Right atrium auricular region (tissue), 2 donors: ENCODE measurements around the gene SHANK2. TPM values are rescaled to one million over a fixed set of nuclear protein-coding genes. Genes with fewer than 3 reads are reported as not detected.

Source experiments
- DNase-seq: peaks from one replicate; pipeline ENCODE4 v3.0.0-alpha.2; 2019; ENCODE audit warnings: low spot score
- H3K27ac ChIP-seq, 2 donors: fragments of 200-600 bp; sonication (generic); 1 replicate in 1 of 2; 2 replicates in 1 of 2; pipeline ENCODE4 v1.5.1; 2016 to 2019
- H3K27me3 ChIP-seq, 2 donors: fragments of 200-600 bp; sonication (generic); one replicate each; pipeline versions ENCODE4 v1.5.1 to v1.6.0; 2017 to 2019
- H3K36me3 ChIP-seq: fragments of 200-600 bp; sonication (generic); one replicate; pipeline ENCODE4 v1.5.1; 2016
- H3K4me1 ChIP-seq, 2 donors: fragments of 200-600 bp; sonication (generic); one replicate each; pipeline versions ENCODE4 v1.5.1 to v1.6.0; 2017 to 2019
- H3K4me3 ChIP-seq, 2 donors: fragments of 200-600 bp; sonication (generic); 1 replicate in 1 of 2; 2 replicates in 1 of 2; pipeline ENCODE4 v1.5.1; 2017 to 2019; ENCODE audit warnings: mild to moderate bottlenecking in 1 of 2, moderate library complexity in 1 of 2
- H3K9me3 ChIP-seq, 2 donors: fragments of 200-600 bp; sonication (generic); one replicate each; pipeline ENCODE4 v1.5.1; 2019
- CTCF ChIP-seq, 2 donors: fragments of 200-600 bp; sonication (generic); IDR thresholded peaks; one replicate each; pipeline ENCODE4 v1.5.1; 2019; ENCODE audit warnings: antibody characterized with exemption in 2 of 2
- total RNA-seq, 2 donors: library from RNA; depleted of rRNA; stranded (reverse); fragments of >200 nt; gene quantifications; one replicate each; pipeline ENCODE4 v1.1.0, GENCODE V29; 2016

Gene SHANK2
- total RNA-seq, 2 donors from 2014 or later: 0.07 to 0.35 TPM

DNA sequence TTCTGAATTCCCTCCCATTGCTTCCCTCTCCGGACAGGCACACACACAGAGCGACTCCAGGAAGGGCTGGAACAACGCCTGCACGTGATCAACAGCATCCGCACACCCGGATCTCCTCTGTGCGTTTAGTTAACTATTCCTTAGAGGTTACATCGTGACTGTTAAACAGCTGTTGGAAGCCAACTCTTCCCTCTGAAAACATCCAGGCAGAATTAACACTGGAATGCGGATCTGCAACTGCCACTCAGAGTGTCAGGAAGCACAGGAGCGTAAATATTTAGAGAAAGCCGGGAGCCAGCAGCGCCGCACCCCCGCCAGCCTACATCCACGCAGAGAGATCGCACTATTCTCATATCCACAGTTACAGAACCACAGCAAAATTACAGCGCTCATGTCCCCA lies 46.2 kb downstream of the SHANK2 start:
- DNase-seq: no peak
- H3K4me3 ChIP-seq: no peak overlapping the region
- H3K36me3 ChIP-seq: no peaks in the 10 kb centered on the region
- H3K27me3 ChIP-seq: no peaks in the 10 kb centered on the region
- H3K27ac ChIP-seq: no peak overlapping the region
- TF ChIP-seq CTCF (IDR thresholded peaks at IDR 0.05): no peak
- no peaks in the 10 kb centered on the region for H3K4me1 ChIP-seq
- no peaks in the 10 kb centered on the region for H3K9me3 ChIP-seq

- Histone ChIP-seq H3K27ac (no peak overlapping the region), H3K4me3 (no peak overlapping the region), H3K27me3 (no peaks in the 10 kb centered on the region), H3K36me3 (no peaks in the 10 kb centered on the region), H3K4me1 (no peaks in the 10 kb centered on the region), H3K9me3 (no peaks in the 10 kb centered on the region)
- no peak for TF ChIP-seq CTCF (IDR thresholded peaks at IDR 0.05)
- DNase-seq: no peak
Measured at GRCh38 chr11:71204748-71205664, 47.4 kb downstream of the SHANK2 start.

GRCh38 chr11:71204294-71204693 lies 48.1 kb downstream of the SHANK2 start:
- H3K4me1 ChIP-seq: no peaks in the 10 kb centered on the region
- H3K4me3 ChIP-seq: no peak overlapping the region
- H3K9me3 ChIP-seq: no peaks in the 10 kb centered on the region
- no peak overlapping the region for H3K27ac ChIP-seq
- no peak for DNase-seq
- no peaks in the 10 kb centered on the region for H3K36me3 ChIP-seq
- TF ChIP-seq CTCF (IDR thresholded peaks at IDR 0.05): no peak
- no peaks in the 10 kb centered on the region for H3K27me3 ChIP-seq

DNA sequence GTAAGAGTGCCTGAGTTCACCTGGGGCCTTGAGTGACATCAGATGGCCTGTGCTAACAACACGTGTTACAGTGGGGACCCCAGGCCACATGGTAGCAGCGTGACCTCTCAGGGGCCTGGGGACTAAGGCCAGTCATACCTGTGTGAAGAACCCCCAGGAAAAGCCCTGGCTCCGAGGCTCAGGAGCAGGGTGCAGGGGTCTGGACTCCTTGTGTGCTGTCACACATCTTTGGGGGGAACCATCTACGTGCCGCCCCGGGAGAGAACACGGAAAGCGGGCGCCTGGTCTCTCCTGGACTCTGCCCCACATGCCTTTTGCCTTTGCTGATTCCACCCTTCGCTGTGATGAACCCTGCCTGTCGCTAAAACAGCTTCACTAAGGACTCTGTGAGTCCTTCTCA lies 48.7 kb downstream of the SHANK2 start:
- Histone ChIP-seq H3K4me1 (no peaks in the 10 kb centered on the region), H3K27ac (no peak overlapping the region), H3K27me3 (no peaks in the 10 kb centered on the region), H3K36me3 (no peaks in the 10 kb centered on the region), H3K4me3 (no peak overlapping the region), H3K9me3 (no peaks in the 10 kb centered on the region)
- no peak for DNase-seq
- no peak for TF ChIP-seq CTCF (IDR thresholded peaks at IDR 0.05)

DNA sequence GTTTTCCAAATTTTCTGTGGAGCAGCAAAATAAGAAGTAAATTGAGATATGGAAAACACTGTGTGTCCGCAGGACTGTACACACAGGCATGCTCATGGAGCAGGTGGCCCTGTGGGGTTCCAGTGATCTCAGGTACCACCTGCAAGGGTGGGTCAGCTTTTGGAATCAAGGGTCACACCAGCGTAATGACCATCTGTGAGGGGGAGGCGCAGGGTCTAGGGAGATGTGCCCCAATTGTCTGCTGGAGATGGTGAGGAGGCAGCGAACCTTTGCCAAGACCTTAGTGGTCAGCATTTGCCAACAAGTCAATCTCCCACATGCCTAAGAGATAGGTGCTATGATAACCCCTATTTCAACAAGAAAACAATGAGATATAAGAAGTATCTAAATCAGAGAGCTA lies 49.4 kb downstream of the SHANK2 start:
- no peaks in the 10 kb centered on the region for H3K4me1 ChIP-seq
- no peak for TF ChIP-seq CTCF (IDR thresholded peaks at IDR 0.05)
- no peak overlapping the region for H3K27ac ChIP-seq
- H3K9me3 ChIP-seq: no peaks in the 10 kb centered on the region
- no peaks in the 10 kb centered on the region for H3K36me3 ChIP-seq
- no peak overlapping the region for H3K4me3 ChIP-seq
- DNase-seq: no peak
- no peaks in the 10 kb centered on the region for H3K27me3 ChIP-seq

GRCh38 chr11:71202598-71202944 lies 49.8 kb downstream of the SHANK2 start:
- H3K4me3 ChIP-seq: no peak overlapping the region
- H3K27me3 ChIP-seq: no peaks in the 10 kb centered on the region
- no peaks in the 10 kb centered on the region for H3K4me1 ChIP-seq
- H3K9me3 ChIP-seq: no peaks in the 10 kb centered on the region
- no peak for TF ChIP-seq CTCF (IDR thresholded peaks at IDR 0.05)
- H3K36me3 ChIP-seq: no peaks in the 10 kb centered on the region
- no peak for DNase-seq
- H3K27ac ChIP-seq: no peak overlapping the region
